Ovary (tissue), 9 donors: Measurements from ENCODE around the gene DEPDC5. TPM values are rescaled to one million over a fixed set of nuclear protein-coding genes. Genes with fewer than 3 reads are reported as not detected.

Source experiments
- DNase-seq, 5 donors: peaks; one replicate each; pipeline ENCODE4 v3.0.0-alpha.2; 2019 to 2020
- H3K27ac ChIP-seq, 2 donors: fragments of 200-600 bp; one replicate each; pipeline versions ENCODE4 v1.5.1 to v1.8.0; 2019 to 2022
- H3K27me3 ChIP-seq: fragments of 200-600 bp; one replicate; pipeline ENCODE4 v1.8.0; 2022
- H3K36me3 ChIP-seq: fragments of 200-600 bp; sonication (generic); one replicate; pipeline ENCODE4 v1.5.1; 2019
- H3K4me1 ChIP-seq: one replicate; pipeline ENCODE4 v1.8.1; 2013; ENCODE audit warnings: mild to moderate bottlenecking, moderate library complexity; ENCODE audit not compliant: insufficient read depth
- H3K4me3 ChIP-seq: fragments of 200-600 bp; sonication (generic); one replicate; pipeline ENCODE4 v1.5.1; 2017
- H3K9me3 ChIP-seq, 2 donors: fragments of 200-600 bp in 1 of 2; sonication (generic) in 1 of 2; one replicate each; pipeline versions ENCODE4 v1.5.1 to v1.8.1; 2013 to 2019; ENCODE audit warnings: mild to moderate bottlenecking in 1 of 2, moderate library complexity in 1 of 2
- CTCF ChIP-seq, 3 donors: fragments of 450-650 bp in 2 of 3; fragments of 200-600 bp in 1 of 3; IDR thresholded peaks; one replicate each; pipeline versions ENCODE4 v1.5.1 to v1.8.0; 2016 to 2022; ENCODE audit warnings: antibody characterized with exemption in 3 of 3, mild to moderate bottlenecking in 1 of 3
- EP300 ChIP-seq: sonication (generic); formaldehyde crosslinking; IDR thresholded peaks from one replicate; pipeline ENCODE4 v1.6.1; 2017; ENCODE audit warnings: antibody characterized with exemption
- POLR2A ChIP-seq: fragments of 450-650 bp; IDR thresholded peaks from one replicate; pipeline ENCODE4 v1.6.1; 2017; ENCODE audit warnings: antibody characterized with exemption, mild to moderate bottlenecking, moderate library complexity
- WGBS, 3 donors: extraction: QIAGEN DNeasy Blood & Tissue Kit in 1 of 3; methylation state at CpG; one replicate each; pipeline versions ENCODE4 v1.1.5 to v1.1.7; 2013 to 2017; 5-methylcytosine and 5-hydroxymethylcytosine counted together
- intact Hi-C, 4 donors: fragments of 100-400 bp; cut with DNase I; formaldehyde crosslinking; loops; one replicate each; pipeline versions ENCODE4 v1.11.0 to v1.15.1; 2022 to 2023
- polyA plus RNA-seq, 2 donors: library from polyadenylated mRNA; stranded (reverse); fragments of 200-250 nt in 1 of 2; fragments of 350-450 nt in 1 of 2; fragmentation: Illumina TruSeq in 1 of 2; extraction: RNeasy Lipid Tissue Mini Kit (QIAGEN cat#74804) in 1 of 2; gene quantifications; one replicate each; pipeline ENCODE4 v1.2.3, GENCODE V29; 2013 to 2014
- total RNA-seq, 7 donors: library from RNA; depleted of rRNA in 2 of 7; stranded (reverse); fragments of >200 nt in 2 of 7; fragmentation: NEBNext Ultra II Directional in 3 of 7; extraction: Animal tissue kit (Norgen Biotek cat#: 25700) in 3 of 7; gene quantifications; one replicate each; pipeline versions ENCODE4 v1.1.0 to v1.2.4, GENCODE V29; 2016 to 2023
- donor health status: DM: no; HTN: no; CAD: no; lungs with moderate emphysema.
- donor health status: DM: no; HTN: no; CAD: no.
- donor health status: Bipolar disorder and iron deficiency.
- donor health status: DM: yes; HTN: yes; CAD: no.
- donor health status: DM: no; HTN: no; CAD: no.
- donor health status: DM: yes; HTN: yes; CAD: no.

Gene DEPDC5
- total and polyA plus RNA-seq, 9 donors = 12.1 to 73.3 (median 32.8) TPM

- 86 to 95% (median 92%) methylated on average over 1 of the region's 1 CpG for WGBS, 3 donors
- H3K36me3 ChIP-seq = no peaks in the 10 kb centered on the region
- intact Hi-C loops = no loop called here
Observed at GRCh38 chr22:31848411-31848810, 94.6 kb downstream of the DEPDC5 start.

GRCh38 chr22:31850135-31850534, 96.3 kb downstream of the DEPDC5 start:
- intact Hi-C loops = no loop called here
- Histone ChIP-seq H3K9me3 (no peaks in the 10 kb centered on the region), H3K27ac (no peak overlapping the region), H3K4me1 (no peaks in the 10 kb centered on the region), H3K27me3 (no peaks in the 10 kb centered on the region), H3K4me3 (no peak overlapping the region), H3K36me3 (no peaks in the 10 kb centered on the region)
- TF ChIP-seq POLR2A = no peak
- no peak for TF ChIP-seq EP300
- no peak for TF ChIP-seq CTCF (IDR thresholded peaks at IDR 0.05)
- WGBS, 3 donors = 76 to 86% (median 77%) methylated on average over 3 of the region's 3 CpGs
- no peak for DNase-seq

More at GRCh38 chr22:31848411-31848810, 94.6 kb downstream of the DEPDC5 start:
- DNase-seq = no peak
- no peak for TF ChIP-seq EP300
- TF ChIP-seq POLR2A = no peak
- no peak for TF ChIP-seq CTCF (IDR thresholded peaks at IDR 0.05)
- Histone ChIP-seq H3K4me3 (no peak overlapping the region), H3K4me1 (no peaks in the 10 kb centered on the region), H3K9me3 (no peaks in the 10 kb centered on the region), H3K27ac (no peak overlapping the region), H3K27me3 (no peaks in the 10 kb centered on the region)

- TF ChIP-seq CTCF (IDR thresholded peaks at IDR 0.05) (no peak), POLR2A (no peak)
Observed at GRCh38 chr22:31852691-31853421, 99.0 kb downstream of the DEPDC5 start.

GRCh38 chr22:31853736-31854495, 100.1 kb downstream of the DEPDC5 start:
- Histone ChIP-seq H3K36me3 (no peaks in the 10 kb centered on the region), H3K9me3 (no peaks in the 10 kb centered on the region), H3K27me3 (no peaks in the 10 kb centered on the region), H3K4me3 (no peak overlapping the region), H3K4me1 (no peaks in the 10 kb centered on the region), H3K27ac (no peak overlapping the region)
- no peak for DNase-seq
- 88 to 91% (median 89%) methylated on average over 6 of the region's 6 CpGs for WGBS, 3 donors
- intact Hi-C loops = no loop called here
- TF ChIP-seq EP300 (no peak), POLR2A (no peak), CTCF (IDR thresholded peaks at IDR 0.05) (no peak)

More at GRCh38 chr22:31852691-31853421, 99.0 kb downstream of the DEPDC5 start:
- intact Hi-C loops = no loop called here
- Histone ChIP-seq H3K27ac (no peak overlapping the region), H3K4me3 (no peak overlapping the region), H3K9me3 (no peaks in the 10 kb centered on the region), H3K4me1 (no peaks in the 10 kb centered on the region), H3K27me3 (no peaks in the 10 kb centered on the region), H3K36me3 (no peaks in the 10 kb centered on the region)
- WGBS, 3 donors = 83 to 88% (median 87%) methylated on average over 9 of the region's 9 CpGs
- no peak for DNase-seq
